ENCODE results near the gene FAM180A. TPM values are rescaled to one million over a fixed set of nuclear protein-coding genes. Genes with fewer than 3 reads are reported as not detected.

FAM180A gene
- total RNA-seq, 1 donor from 2014 or later = 0.26 TPM

DNA sequence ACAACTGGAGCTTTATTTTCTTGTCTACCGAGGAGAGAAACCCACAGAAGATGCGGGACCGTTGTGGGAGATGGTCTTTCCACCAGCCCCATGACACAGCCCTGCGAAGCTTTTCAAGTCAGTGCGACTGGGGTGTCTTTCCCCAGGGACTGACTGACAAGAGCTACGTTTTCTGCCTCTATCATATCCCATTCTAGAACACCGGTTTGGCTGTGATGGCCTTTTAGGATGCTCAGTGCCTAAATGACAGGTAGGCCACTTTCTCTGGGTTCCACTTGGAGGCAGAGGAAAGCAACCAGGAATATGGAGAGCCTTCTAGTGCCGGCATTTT lies 37.5 kb downstream of the FAM180A start:
- no peak for FAIRE-seq
- TF ChIP-seq, protein P1, sequence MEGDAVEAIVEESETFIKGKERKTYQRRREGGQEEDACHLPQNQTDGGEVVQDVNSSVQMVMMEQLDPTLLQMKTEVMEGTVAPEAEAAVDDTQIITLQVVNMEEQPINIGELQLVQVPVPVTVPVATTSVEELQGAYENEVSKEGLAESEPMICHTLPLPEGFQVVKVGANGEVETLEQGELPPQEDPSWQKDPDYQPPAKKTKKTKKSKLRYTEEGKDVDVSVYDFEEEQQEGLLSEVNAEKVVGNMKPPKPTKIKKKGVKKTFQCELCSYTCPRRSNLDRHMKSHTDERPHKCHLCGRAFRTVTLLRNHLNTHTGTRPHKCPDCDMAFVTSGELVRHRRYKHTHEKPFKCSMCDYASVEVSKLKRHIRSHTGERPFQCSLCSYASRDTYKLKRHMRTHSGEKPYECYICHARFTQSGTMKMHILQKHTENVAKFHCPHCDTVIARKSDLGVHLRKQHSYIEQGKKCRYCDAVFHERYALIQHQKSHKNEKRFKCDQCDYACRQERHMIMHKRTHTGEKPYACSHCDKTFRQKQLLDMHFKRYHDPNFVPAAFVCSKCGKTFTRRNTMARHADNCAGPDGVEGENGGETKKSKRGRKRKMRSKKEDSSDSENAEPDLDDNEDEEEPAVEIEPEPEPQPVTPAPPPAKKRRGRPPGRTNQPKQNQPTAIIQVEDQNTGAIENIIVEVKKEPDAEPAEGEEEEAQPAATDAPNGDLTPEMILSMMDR (IDR thresholded peaks at IDR 0.05; ENCODE audit: insufficient read depth, low read length, severe bottlenecking) = no peak
- no peak for DNase-seq (ENCODE audit: low read depth)
- H3K36me3 ChIP-seq (ENCODE audit: control insufficient read depth, insufficient read depth, low read length) = no peaks in the 10 kb centered on the region
- H3K27me3 ChIP-seq (ENCODE audit: control insufficient read depth, insufficient read depth, low read length) = no peaks in the 10 kb centered on the region
- no peak overlapping the region for H3K4me3 ChIP-seq (ENCODE audit: low read depth, low read length)

DNA sequence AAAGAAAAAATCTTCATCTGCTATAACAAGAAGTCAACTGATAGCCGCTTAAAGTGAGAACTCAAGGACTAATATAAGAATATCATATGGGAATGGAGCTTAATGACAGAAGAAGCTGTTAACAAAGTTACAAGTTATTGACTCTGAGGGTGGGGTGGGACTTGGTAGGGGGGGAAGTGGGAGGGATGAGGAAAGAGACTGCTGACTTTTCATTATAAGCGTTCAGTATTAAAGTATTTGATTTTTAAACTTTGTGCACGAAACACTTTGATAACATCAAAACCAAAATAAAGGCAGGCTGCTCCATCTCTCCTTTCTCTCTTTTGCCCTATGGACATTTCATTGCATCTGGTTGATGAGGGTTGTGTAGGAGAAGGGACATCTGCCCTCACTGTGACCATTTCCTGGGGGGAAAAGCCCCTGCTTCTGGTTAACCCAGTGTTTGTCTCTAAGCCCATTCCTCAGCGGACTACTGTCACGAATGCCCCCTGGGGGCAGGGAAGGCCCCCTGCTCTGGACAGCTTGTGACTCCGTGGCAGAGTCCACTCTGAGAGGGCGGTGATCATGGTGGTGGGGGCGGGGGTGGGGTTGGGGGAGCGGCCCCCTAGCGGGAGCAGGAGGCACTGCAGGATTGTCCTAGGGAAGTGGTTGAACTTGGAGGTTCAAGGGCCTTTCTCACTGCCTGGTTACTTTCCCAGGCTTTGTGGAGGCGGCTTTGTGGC lies 38.0 kb downstream of the FAM180A start:
- DNase-seq (ENCODE audit: low read depth) = no peak
- Histone ChIP-seq H3K36me3 (ENCODE audit: control insufficient read depth, insufficient read depth, low read length) (no peaks in the 10 kb centered on the region), H3K4me3 (ENCODE audit: low read depth, low read length) (no peak overlapping the region), H3K27me3 (ENCODE audit: control insufficient read depth, insufficient read depth, low read length) (no peaks in the 10 kb centered on the region)
- no peak for FAIRE-seq
- TF ChIP-seq, protein P1 (IDR thresholded peaks at IDR 0.05; ENCODE audit: insufficient read depth, low read length, severe bottlenecking) = peak; percentile 68

- TF ChIP-seq, protein P1 (IDR thresholded peaks at IDR 0.05; ENCODE audit: insufficient read depth, low read length, severe bottlenecking) = no peak
- FAIRE-seq (no peak), DNase-seq (ENCODE audit: low read depth) (no peak)
- Histone ChIP-seq H3K27me3 (ENCODE audit: control insufficient read depth, insufficient read depth, low read length) (no peaks in the 10 kb centered on the region), H3K36me3 (ENCODE audit: control insufficient read depth, insufficient read depth, low read length) (no peaks in the 10 kb centered on the region), H3K4me3 (ENCODE audit: low read depth, low read length) (no peak overlapping the region)
Measured at GRCh38 chr7:135709508-135709907, 39.1 kb downstream of the FAM180A start.

DNA sequence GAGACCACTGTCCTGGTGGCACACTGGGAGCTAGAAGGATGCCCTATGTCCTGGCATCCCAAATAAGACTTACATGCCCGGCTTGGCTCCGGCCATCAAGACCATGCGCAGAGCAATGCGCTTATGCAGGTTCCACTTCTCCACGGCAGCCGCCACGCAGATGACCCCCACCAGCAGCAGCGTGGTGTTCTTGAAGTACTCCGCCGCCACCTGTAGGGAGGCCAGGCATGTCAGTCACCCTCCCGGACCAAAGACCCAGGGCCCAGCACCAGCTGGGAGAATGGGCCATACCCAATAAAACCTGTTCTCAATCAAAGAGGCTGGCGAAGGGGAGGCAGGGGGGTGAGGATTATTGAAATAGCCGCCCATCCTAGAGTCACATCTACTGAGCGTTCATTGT lies 40.6 kb downstream of the FAM180A start:
- DNase-seq (ENCODE audit: low read depth) (no peak), FAIRE-seq (no peak)
- H3K36me3 ChIP-seq (ENCODE audit: control insufficient read depth, insufficient read depth, low read length) = no peaks in the 10 kb centered on the region
- no peaks in the 10 kb centered on the region for H3K27me3 ChIP-seq (ENCODE audit: control insufficient read depth, insufficient read depth, low read length)
- H3K4me3 ChIP-seq (ENCODE audit: low read depth, low read length) = no peak overlapping the region
- TF ChIP-seq, protein P1 (IDR thresholded peaks at IDR 0.05; ENCODE audit: insufficient read depth, low read length, severe bottlenecking) = no peak

DNA sequence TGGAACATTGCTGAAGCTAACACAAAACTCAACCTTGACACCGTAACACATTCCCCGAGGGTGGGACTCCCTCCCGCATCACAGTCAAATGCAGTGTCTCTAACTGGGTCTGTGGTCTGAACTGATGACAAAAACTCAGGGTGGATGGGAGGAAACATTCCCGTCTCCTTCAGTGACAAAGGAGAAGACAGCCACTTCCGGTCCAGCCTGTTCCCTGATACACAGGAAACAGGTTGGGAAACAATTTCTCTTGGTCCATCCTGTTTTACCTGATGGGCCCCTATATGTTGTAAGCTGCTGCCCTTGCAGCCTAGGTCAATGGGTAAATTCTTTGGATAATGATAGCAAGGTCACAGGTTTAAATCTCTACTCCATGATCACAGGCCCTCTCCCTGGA lies 41.0 kb downstream of the FAM180A start:
- no peaks in the 10 kb centered on the region for H3K36me3 ChIP-seq (ENCODE audit: control insufficient read depth, insufficient read depth, low read length)
- TF ChIP-seq, protein P1 (IDR thresholded peaks at IDR 0.05; ENCODE audit: insufficient read depth, low read length, severe bottlenecking) = no peak
- DNase-seq (ENCODE audit: low read depth) = peak; percentile 69
- H3K4me3 ChIP-seq (ENCODE audit: low read depth, low read length) = no peak overlapping the region
- no peaks in the 10 kb centered on the region for H3K27me3 ChIP-seq (ENCODE audit: control insufficient read depth, insufficient read depth, low read length)
- FAIRE-seq = no peak

Measured in bronchial epithelial cell (primary cell).